ENCODE results near the gene GNA14.

- no peak; the same call in 1 of the 2 replicates for TF ChIP-seq CTCF (IDR thresholded peaks at IDR 0.05)
- no peak for TF ChIP-seq POLR2AphosphoS5 (IDR thresholded peaks at IDR 0.05; ENCODE audit: low read depth, low read length)
- no peak for TF ChIP-seq TCF7L2 (IDR thresholded peaks at IDR 0.05; ENCODE audit: low read depth, low read length)
Measured at GRCh38 chr9:77449240-77450084, 198.7 kb downstream of the GNA14 start.

Data from Panc1 (cell line).